ENCODE data around the gene AXIN2.

- TF ChIP-seq, protein P1, sequence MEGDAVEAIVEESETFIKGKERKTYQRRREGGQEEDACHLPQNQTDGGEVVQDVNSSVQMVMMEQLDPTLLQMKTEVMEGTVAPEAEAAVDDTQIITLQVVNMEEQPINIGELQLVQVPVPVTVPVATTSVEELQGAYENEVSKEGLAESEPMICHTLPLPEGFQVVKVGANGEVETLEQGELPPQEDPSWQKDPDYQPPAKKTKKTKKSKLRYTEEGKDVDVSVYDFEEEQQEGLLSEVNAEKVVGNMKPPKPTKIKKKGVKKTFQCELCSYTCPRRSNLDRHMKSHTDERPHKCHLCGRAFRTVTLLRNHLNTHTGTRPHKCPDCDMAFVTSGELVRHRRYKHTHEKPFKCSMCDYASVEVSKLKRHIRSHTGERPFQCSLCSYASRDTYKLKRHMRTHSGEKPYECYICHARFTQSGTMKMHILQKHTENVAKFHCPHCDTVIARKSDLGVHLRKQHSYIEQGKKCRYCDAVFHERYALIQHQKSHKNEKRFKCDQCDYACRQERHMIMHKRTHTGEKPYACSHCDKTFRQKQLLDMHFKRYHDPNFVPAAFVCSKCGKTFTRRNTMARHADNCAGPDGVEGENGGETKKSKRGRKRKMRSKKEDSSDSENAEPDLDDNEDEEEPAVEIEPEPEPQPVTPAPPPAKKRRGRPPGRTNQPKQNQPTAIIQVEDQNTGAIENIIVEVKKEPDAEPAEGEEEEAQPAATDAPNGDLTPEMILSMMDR (IDR thresholded peaks at IDR 0.05 in 4 of 5, conservative IDR thresholded peaks at IDR 0.05 in 1 of 5) = no peak
- TF ChIP-seq POLR2A (IDR thresholded peaks at IDR 0.05) = no peak
Observed at GRCh38 chr17:65527381-65527780, 34.1 kb downstream of the AXIN2 start.
